Urothelium cell line (cell line): ENCODE results near the gene WFDC1.

Experiments
- DNase-seq: peaks from one replicate; pipeline ENCODE4 v3.0.0; 2011; ENCODE audit warnings: low spot score, mixed read lengths
- FAIRE-seq: peaks from 2 replicates; lab custom pipeline; 2011; peaks lifted over from hg19 to GRCh38; lab: Jason Lieb, UNC

The WFDC1 gene

DNA sequence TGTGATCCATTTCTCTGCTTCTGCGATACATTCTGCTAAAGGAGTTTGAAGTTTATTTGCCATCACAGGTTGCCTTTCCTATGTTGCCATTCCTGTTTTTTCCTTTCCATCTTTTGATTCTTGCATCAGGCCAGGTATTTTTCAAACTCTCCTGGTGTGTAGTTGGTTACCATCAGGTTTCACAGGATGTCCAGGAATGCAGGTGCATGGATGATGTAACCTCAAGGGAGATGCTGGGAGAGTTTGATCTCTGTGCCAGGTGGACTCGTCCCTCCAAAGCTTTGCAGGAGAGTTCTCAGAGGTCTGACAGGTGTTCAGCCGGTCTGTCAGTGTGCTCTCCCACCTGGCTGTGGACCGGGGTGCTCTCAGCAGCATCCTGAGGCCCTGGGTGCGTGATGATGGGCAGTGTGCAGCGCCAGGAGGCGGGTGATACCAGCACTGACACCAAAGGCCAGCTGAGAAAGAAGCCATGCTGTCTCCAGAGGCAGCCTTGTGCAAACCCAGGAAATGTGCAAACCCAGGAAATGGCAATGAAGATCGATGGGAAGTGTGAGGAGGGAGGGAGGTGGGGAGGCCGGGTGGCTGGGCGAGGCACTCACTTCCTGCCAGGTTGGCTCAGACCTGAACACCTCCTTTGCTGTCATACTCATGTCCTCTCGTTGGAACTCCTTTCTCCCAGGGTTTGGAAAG lies 75.4 kb downstream of the WFDC1 start:
- FAIRE-seq (no peak), DNase-seq (no peak)

DNA sequence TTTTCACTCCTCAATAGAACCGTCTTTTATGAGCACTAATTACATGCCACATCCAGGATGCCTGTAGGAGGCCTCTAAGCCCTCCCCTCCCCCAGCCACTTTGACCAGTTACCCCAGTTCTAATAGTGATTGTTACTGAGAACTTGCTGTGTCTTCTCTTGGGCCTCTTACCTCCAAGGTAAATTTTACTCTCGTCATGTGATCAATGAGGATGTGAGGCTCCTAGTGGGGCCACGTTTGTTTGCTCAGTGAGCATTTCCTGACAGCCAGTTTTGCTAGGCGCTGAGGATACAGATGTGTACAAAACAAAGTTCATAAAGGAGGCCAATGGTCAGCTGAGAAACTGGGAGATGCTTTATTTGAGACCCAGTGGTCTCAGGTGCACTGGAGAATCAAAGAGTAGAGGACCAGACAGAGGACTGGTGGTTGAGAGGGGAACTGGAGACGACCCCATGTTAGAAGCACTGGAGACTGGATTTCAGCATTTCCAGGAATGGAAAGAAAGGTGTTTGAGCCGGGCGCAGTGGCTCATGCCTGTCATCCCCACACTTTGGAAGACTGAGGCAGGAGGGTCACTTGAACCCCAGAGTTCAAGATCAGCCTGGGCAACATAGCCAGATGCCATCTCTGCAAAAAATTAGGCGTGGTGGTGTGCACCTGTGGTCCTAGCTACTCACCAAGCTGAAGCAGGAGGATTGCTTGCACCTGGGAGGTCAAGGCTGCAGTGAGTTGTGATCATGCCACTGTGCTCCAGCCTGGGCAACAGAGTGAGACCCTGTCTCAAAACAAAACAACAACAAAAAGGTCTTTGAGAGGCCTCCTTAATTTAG lies 76.3 kb downstream of the WFDC1 start:
- FAIRE-seq (no peak), DNase-seq (no peak)

DNA sequence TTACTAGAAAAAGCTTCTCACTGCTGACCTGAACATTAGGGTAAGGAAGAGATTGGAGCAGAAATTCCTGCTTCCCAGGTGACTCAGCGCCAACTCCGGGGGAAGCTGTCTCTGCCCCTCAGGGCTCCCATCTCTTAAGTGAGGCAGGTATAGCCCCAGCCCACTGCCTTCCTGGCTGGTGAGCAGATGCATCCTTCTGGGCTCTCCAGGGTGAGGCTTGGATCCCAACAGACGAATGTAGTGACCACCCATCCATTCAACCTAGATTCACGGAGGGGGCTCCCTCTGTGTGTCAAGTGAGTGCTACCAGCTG lies 76.8 kb downstream of the WFDC1 start:
- DNase-seq (no peak), FAIRE-seq (no peak)

DNA sequence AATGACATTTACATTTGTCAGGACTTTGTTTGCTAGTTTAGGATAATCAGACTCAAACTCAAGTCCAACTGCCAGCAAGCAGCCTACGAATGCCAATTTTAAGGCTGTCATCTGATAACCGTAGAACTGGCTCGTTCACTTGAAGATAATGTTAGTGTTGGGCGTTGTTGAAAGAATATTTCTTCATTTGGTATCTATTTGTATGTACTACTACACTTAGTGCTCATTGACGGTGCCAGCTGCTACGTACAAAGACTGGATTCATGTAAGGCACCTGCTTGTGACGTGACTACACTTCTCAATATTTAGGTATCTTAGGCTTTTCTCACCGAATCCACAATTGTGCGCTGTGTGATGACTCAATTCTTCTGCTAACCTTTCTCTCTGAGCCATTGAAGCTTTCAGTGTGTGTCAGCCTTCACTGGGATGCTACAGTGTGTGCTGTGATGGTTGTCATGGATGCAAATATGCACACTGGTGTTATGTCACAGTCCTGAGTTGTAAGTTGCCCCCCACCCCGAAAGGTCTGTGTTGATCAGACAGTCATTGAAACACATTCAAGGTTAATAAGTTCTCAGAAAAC lies 79.3 kb downstream of the WFDC1 start:
- no peak for FAIRE-seq
- DNase-seq: no peak

DNA sequence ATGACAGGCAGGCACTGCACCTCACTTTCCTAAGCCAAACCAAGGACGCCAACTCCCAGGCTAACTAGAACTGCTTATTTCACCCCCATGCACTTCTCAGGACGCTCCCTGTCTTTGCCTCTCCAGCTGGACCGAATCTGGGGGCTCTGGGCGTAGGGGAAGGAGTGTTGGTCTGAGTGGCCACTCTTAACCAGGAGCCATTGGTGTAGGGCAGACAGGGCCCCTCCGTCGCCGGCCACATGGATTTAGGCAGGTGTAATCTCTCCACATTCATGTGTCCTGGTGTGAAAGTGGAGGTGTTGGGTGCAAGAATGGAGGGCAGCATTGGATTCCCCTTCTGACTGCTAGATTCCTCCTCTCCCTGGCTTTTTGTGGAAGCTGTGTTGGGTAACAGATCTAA lies 83.4 kb downstream of the WFDC1 start:
- FAIRE-seq (no peak), DNase-seq (no peak)

DNA sequence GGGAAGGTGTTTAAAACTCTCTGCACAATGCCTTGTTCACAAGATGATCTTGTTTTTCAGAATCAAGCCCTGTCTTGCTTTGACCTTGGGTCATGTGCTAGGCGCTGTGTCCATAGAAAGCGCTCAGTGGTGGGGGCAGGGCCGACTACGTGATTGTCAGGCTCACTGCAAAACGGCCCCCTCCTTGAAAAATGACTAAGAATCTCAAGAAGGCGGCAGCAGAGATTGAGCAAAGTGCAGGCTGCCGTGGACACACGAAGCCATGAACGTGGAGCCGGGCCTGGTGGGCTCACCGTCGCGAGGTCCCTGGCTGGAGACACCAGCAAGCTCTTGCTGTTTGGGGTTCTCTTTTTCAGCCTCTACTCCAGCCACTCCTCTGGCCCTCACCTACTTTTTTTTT lies 83.9 kb downstream of the WFDC1 start:
- no peak for FAIRE-seq
- DNase-seq: no peak

DNA sequence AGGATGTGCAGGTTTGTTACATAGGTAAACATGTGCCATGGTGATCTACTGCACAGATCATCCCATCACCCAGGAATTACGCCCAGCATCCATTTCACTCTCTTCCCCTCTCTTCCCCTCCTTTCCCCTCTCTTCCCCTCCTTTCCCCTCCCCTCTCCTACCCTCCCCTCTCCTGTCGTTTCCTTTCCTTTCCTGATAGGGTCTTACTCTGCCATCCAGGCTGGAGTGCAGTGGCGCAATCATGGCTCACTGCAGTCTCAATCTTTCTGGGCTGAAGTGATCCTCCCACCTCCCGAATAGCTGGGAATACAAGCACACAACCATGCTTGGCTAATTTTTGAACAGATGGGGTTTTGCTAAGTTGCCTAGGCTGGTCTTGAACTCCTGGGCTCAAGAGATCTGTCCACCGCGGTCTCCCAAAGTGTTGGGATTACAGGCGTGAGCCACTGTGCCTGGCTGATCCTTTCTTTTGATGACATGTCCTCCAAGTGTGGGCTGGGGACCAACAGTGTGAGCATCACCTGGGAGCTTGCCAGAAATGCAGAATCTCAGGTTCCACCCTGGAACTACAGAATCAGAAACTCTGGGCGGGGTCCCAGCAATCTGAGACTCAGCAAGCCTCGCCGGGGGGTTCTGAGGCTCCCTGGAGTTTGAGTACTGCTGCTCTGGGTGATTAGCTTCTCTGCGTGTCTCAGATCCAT lies 84.5 kb downstream of the WFDC1 start:
- DNase-seq (no peak), FAIRE-seq (no peak)
